Tibial nerve (tissue), 3 donors: ENCODE data around the gene SLC34A1.
"Not testable (repeated sequence)": the region's sequence is repeated elsewhere in the genome, so short reads cannot be mapped to it uniquely, and the experiment has no call there.

Experiments
- POLR2A ChIP-seq, 2 donors: fragments of 450-650 bp; IDR thresholded peaks; one replicate each; pipeline ENCODE4 v1.6.1; 2017; ENCODE audit warnings: antibody characterized with exemption in 2 of 2, mild to moderate bottlenecking in 2 of 2, moderate library complexity in 2 of 2
- TF ChIP-seq, protein P1 (sequence below), 5 experiments: fragments of 200-600 bp in 3 of 5; fragments of 450-650 bp in 2 of 5; sonication (generic) in 3 of 5; IDR thresholded peaks; one replicate each; pipeline ENCODE4 v1.5.1; 2016 to 2019; ENCODE audit warnings: antibody characterized with exemption in 5 of 5, mild to moderate bottlenecking in 3 of 5, moderate library complexity in 2 of 5

- TF ChIP-seq, protein P1, sequence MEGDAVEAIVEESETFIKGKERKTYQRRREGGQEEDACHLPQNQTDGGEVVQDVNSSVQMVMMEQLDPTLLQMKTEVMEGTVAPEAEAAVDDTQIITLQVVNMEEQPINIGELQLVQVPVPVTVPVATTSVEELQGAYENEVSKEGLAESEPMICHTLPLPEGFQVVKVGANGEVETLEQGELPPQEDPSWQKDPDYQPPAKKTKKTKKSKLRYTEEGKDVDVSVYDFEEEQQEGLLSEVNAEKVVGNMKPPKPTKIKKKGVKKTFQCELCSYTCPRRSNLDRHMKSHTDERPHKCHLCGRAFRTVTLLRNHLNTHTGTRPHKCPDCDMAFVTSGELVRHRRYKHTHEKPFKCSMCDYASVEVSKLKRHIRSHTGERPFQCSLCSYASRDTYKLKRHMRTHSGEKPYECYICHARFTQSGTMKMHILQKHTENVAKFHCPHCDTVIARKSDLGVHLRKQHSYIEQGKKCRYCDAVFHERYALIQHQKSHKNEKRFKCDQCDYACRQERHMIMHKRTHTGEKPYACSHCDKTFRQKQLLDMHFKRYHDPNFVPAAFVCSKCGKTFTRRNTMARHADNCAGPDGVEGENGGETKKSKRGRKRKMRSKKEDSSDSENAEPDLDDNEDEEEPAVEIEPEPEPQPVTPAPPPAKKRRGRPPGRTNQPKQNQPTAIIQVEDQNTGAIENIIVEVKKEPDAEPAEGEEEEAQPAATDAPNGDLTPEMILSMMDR (IDR thresholded peaks at IDR 0.05), result not testable (repeated sequence)
- not testable (repeated sequence) for TF ChIP-seq POLR2A (IDR thresholded peaks at IDR 0.05)
Observed at GRCh38 chr5:177420472-177420871, 36.2 kb downstream of the SLC34A1 start.
